ENCODE measurements around the gene ADPRHL1.

- TF ChIP-seq CTCF (IDR thresholded peaks at IDR 0.05; ENCODE audit: low read depth, low read length) (no peak), EZH2phosphoT487 (IDR thresholded peaks at IDR 0.05; ENCODE audit: low read depth) (no peak)
Observed at GRCh38 chr13:113446488-113446854, 6.8 kb downstream of the ADPRHL1 start.
